Stimulated activated CD8-positive, alpha-beta memory T cell treated with anti-CD3 and anti-CD28 coated beads, Interleukin-12 subunit alpha, Interleukin-12 subunit beta, amount 100 ng/mL, for 24 hours (primary cell): ENCODE data around the gene REXO1.

Experiments used
- DNase-seq: peaks from one replicate; pipeline ENCODE4 v3.0.0-alpha.2; 2020; ENCODE audit errors: extremely low read depth

REXO1 gene

DNA sequence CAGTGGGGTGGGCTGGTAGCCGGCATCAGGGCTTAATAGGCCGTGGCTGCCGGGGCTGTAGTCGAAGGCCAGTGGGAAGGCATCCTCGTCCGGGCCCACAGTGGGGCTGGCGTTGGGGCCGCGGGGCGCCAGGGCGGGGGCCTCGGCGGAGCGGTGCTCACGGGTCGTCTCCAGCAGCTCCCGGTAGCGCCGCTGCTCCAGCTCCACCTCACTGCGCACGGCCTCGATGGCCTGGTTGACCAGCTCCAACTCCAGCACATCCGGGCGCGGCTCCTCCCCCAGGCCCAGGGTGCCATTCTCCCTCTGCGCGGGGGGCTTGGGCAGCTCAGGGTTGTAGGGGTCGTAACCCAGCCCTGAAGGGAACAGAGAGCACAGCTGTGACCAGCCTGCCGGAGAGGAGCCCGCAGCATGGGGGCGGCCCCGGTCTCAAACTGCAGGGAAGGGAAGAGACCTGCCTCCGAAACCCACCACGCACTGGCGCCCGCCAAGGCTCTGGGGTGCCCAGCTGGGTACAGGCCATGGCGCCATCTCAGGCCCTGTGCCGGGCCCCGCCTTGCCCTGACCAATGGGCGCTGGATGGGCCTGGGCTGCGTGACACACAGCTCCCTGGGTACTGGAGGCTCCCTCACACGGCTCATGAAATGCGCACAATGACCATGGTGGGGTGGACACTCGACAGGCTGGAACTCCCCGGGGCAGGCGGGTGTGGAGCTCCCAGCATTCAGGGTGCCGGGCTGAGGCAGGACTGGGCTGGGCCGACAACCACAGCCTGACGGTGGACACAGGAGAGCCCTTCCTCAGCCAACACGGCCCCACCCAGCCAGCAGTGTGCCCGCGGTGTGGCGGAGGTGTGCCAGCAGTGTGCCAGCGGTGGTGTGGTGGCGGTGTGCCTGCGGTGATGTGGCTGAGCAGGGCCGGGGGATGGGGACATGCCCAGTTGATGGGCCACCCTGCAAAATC, 19.7 kb downstream of the REXO1 start:
- no peak for DNase-seq

DNA sequence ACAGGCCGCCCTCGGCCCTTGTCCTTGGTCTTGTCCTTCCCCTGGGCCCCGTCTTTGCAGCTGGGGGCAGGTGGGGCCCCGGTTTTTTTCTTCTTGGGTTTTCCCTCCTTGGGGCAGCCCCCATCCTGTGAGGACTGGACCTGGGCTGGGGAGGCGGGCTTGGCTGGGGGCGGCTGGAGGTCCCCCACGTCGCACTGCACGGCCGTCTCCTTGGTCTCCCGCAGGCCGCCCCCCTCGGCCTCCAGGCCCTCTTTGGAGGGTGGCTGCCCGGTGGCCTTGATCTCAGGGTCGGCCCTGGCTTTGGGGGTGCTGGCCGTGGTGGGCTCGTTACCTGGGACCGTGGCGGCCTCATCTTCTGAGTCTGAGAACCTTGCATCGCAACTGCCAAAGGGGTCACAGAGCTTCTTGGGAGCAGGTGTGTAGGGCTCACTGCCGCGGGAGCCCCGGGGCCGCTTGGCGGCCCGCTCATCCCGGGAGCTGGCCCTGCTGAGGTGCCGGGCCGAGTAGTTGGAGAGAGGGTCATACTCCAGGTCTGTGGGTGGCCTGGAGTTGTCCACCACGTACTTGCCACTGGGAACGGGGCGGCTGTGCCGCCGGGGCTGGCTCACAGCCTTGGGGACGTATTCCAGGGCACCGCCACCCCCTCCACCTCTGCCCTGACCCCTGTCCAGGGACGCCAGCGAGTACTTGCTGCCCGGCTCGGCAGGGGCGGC, 20.6 kb downstream of the REXO1 start:
- no peak for DNase-seq

DNA sequence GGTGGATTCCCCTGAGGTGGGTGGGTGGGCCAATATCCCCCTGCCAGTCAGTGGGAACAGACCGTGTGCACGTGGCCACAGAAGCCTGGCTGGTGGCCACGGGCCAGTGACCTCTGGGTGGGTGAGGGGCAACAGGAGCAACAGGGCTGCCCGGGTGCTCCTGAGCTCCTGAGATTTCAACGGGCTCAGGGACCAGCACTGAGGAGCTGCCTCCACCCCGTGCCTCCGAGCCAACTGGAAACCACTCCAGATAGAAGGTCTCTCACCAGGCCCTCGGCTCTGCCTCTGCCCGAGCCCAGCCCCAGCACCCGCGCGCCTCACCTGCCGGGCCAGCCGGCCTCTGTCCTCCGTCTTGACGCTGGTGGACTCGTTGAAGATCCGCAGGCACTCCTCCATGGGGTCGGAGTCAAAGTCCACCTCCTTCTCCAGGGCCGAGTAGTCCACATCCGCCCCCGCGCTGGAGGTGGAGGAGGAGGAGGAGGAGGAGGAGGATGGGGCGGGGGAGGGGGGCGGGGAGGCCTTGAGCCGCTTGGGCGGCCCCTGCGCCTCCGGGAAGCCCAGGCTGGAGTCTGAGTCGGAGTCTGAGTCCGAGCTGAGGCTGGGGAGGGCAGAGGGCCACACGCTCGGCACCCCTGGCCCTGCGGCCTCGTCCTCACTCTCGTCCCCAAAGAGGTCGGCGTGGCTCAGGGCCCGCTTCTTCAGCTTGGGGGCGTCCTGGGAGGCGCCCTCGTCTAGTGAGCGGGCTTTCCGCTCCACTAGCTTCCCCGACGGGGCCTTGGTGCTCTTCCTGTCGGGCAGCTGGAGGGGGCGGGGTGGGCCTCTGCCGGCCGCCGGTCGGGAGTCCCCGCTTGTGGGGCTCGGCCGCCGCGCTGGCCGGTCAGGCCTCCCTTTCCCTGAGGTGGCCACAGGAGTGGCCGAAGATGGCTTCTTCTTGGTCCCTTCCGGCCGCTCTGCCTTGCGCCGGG, 21.4 kb downstream of the REXO1 start:
- DNase-seq = no peak

DNA sequence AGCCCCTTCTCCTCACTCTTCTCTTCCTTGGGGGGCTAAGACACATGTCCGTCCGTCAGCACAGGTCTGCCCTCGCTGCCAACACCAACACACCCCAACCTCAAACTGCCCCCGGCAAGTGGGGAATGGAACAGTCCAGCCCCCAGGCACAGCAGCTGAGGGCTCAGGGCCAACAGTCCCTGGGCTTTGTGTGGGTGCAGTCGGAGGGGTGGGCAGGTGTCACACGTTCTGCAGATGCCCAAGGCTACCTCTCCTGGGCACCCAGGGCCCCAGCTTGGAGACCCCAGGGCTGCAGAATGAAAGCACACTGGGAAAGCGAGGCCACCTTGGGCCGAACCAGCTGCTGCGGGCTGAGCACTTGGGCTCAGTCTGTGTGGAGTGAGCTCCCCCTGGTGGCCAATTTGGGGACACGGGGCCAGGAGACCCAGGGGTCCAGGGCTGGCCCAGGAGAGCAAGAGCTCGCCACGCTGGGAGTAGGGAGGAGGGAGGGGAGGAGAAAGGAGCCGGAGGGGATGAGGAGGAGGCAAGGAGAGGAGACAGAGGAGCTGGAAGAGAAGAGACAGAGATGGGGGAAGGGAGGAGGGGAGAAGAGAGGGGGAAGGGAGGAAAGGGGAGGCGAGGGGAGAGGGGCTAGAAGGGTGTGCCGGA, 22.2 kb downstream of the REXO1 start:
- peak; percentile 28 for DNase-seq

DNA sequence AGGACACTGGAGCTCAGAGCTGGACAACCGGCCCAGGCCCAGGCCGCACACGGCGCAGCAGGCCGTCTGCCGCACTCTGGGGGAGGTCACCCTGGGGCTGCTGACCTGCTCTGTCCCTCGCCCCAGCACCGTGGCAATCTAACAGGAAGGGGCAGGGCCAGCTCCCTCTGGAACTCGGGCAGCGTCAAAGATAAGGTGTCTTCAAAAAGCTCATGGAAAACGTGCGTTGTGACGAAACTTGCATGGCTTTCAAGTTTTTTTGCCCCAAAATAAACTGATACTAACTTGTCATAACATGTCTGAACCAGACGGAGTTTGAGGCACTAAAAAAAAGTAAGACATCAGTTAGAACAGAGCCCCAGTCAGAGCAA, 24.0 kb downstream of the REXO1 start:
- DNase-seq = no peak

DNA sequence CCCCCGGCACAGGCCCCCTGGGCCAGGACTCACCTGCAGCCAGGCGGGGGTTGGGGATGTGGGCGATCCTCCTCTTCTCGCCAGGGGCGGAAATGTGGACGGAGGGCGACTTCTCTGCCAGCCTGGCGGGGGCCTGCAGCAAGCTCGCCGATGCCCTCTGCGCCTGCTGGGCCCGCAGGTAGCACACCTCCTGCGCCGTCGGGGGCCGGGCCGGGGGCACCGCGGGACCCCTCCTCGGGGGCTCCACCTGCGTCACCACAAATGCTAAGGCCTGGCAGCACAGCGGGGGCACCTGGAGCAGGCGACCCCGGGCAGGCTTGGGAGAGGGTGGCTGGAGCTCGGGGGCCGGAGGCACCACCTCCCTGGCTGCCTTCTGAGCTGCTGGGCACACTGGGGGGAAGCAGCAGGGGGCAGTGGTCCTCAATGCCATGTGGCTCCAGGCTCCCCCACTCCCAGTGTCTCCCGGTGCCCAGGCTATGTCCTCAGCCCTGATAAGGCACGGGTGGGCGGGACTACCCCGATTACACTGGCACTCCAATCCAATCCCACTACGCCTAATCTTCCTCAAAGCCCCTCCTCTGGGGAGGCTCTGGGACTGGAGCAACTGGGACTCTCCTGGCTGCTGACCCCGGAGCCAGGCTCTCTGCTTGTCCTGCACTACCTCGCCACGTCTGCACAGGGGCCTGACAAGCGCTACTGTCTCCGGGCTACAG, 24.6 kb downstream of the REXO1 start:
- no peak for DNase-seq

DNA sequence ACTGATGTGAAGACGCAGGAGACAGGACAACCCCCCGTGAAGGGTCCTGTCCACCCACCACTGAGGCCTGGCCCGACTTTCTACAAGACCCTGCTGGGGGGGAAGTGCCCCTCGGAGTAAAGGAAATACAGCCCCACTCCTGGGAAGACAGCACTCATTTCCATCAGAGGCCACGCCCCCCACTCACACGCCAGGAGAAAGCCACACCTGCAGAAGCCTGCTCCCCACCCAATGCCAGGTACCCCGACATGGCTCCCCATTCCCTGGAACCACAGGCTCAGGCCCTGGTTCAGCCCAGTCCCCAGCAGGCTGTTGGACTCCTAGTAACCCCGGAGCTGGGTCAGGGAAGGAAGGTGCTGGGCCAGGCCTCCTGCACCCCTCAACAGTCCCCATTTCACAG, 25.3 kb downstream of the REXO1 start:
- no peak for DNase-seq

DNA sequence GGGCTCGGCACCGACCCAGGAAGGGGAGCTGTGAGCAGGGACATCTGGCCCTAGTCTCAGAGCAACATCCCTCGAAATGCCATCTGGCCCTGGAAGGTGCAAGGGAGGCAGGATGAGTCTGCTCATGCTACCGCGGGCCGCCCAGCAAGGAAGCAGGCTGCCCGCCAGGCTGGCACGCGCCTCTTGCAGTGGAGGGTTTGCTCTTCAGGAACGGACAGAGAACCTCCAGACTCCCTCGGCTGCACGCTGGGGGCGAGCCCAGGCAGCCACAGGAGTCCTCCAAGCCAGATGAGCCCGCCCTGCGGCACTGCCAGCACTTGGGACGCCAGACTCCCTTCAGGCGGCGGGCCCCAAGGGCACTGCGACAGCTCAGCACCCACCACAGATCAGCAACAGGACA, 26.1 kb downstream of the REXO1 start:
- no peak for DNase-seq

DNA sequence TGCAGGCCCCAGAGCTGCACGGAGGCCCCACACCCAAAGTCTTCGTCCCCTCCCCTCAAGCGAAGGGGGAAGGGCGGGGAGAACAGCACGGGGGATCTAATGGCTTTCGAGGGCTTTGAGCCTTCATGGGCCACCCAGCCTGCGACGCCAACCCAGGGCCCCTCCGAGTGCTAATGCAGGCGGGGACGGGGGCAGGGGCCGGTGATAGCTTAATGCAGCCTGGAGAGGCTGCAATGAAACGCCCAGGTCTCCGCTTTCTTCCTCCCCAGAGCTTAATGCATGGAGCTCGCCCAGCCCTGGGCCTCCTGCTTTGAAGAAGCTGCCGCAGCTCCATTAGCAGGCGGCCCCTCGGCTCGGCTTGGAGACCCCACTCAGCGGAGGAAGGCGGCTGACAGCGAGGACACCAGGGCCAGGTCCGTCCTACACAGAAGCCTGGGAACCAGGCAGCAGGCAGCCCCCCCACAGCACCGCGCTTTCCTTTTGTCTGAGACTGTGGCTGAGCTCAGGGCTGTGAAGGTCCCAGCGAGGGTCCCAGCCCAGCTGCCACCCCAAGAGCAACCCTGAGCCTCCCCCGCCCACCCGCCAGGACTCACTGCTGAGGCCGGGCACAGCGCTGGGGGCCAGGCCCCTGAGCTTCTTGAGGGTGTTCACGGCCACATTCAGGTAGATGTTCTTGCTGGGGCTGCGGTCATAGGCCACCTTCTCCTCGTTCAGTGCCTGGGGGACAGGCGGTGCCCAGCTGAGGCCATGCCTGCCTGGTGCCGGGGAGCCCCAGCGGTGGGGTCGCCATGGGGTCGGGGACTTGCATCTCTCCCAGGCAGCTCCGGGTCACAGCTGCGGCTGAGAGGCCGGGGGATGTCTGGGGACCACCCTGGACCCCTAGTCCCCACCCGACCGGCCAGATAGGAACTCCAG, 28.7 kb downstream of the REXO1 start:
- DNase-seq = no peak

DNA sequence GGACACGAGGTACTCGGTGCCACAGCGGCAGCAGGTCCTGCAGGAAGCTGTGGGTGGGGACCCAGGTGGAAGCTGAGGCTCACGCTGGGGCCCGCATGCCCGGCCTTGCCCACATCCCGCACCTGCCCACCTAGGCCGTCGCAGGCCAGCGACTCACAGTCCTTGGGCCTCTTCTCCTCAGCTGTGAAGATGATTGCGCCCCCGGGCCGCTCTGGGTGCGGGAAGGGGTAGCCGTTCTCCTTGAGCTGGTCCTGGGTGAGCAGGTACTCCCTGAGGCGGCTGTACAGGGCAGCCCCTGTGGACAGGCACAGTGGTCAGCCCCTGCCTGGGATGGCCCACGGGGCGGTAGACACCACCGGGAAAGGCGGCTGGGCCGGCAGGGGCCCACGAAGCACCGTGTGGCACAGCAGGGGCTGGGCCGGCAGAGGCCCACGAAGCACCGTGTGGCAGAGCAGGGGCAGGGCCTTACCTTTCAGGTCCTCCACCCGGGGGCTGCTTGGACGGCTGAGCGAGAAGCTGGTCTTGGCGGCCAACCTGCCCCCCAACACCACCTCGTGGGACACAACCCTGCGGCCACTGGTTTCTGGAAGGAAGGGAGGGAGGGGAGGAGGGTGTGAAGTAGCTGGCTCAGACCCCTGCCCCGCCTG, 29.6 kb downstream of the REXO1 start:
- DNase-seq = no peak

DNA sequence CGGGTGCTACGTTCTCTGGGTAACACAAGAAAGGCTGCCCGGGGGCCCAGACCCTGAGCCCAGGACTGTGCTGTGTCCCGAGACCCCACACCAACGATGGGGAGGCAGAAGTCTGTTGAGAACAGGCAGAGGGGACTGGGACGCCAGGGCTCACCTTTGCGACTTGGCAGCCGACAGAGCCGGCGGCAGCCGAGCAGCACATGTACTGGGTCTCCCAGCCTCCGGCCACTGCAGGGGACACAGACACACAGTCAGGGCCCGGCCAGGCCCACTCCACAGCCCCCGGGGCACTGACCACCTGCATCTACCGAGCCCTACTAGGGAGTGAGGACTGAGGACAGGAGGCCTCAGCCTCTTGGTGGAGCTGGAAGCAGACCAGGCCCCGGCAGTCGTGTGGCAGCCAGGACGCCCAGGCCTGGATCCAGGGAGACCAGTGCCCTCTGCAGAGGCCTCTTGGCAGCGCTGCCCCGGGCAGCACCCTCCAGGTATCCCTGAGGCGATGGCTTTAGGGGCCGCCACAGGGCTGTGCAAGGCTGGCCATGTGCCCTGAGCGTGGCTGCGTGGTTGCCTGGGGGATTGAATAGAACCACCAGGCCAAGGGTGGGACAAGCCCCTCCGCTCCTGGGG, 30.6 kb downstream of the REXO1 start:
- no peak for DNase-seq

DNA sequence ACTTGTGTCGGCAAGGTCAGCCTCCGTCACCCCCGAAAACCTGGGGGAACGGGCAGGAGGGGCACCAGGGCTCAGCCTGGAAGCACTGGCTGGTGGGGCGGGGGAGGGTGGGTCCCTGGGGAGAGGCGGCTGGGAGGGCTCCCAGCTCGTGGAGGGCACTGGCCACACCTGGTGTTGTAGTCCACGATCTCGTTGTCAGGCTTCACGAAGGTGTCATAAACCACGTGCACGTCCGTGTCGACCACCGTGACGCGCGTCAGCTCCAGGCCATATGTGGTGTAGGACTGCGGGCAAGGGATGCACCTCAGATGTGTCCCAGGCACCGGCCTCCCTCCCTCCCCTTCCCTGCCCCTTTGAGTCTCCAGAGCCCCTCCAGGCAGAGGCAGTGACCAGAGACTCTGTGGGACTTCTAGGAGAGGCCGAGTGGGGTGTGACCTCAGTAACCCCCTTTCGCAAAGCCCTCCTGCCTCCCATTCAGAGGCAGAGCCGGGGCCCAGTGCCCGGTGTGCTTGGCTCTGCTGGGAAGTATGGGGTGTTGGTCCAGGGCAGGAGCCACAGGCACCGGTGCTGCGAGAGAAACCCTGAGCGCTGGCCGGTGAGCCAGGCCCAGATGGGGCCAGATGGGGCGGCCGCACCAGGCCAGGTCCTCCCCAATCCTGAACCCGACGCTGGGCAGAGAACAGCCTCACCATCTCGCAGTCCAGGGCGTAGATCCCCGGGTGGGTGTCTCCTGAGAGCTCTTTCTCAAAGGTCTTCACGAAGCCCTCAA, 31.6 kb downstream of the REXO1 start:
- no peak for DNase-seq

DNA sequence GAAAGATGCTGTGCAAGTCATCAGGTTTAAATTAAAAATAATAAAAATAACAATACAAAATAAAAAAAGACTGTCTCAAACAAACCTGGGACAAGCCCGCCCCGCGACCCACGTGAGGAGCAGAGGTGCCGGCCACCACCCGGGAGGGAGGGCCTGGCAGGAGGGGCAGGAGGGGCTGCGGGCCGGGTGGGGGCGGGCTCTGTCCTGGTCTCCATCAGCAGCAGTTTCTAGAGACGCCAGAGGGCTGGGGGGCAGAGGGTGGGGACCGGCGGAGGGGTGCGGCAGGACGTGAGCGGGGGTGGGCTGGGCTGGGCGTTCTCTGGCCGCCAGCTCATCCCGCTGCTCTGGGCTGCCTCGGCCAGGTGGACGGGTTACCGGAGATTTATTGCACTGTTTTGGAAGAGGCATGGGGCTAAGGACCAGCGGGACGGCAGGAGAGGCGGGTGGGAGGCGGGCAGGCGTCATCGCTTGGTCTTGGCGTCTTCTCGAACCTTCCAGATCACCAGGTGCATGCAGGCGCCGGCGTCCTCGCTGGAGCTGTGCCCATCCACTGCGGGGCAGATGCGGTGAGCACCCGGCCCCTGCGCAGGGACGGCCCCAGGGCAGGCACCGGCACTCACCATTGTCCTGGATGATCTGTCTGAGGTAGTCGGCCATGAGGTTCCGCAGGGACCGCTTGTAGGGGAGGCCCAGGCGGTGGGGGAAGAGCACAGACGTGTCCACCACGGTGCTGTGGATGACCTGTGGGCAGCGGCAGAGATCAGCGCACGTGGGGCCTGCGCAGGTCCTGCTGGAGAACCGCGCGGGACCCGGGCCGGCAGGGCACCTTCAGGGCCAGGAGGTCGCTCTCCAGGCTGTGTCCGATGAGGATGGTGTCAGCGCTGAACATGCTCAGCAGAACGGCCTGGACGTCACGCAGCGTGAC, 32.4 kb downstream of the REXO1 start:
- no peak for DNase-seq

DNA sequence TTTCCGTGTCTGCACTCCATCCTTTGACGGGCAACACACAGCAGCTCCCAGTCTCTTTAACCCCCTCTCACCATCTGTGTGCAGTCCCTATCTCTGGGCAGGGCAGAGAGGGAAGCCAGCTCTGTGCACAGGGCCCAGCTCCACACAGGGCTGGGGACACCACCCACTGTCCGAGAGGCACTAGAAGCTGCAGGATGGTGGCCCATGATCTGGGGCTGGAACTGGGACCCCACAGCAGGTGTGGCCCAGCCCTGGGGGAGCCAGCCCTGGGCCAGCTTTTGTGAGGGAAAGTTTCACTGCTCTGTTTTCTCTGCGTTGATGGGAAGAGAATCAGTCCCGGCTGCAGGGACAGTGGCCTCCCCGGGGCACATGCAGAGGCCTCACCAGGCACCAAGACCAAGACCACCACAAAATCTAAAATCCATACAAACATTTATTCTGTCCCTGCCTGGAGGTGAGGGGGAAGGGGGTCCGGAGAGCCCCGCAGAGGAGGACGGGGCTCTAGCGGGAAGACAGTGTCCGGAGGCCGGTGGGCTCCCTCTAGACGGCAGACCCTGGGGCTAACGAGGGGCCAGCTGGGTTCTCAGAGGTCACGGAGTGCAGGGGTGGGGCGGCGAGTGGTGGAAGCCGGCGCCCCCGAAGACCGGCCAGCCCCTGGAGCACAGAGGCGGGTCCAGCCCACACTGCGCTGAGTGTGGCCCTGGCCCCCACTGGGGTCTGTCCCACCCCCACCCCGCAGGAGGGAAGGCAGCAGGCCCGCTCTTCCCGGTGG, 33.3 kb downstream of the REXO1 start:
- no peak for DNase-seq

DNA sequence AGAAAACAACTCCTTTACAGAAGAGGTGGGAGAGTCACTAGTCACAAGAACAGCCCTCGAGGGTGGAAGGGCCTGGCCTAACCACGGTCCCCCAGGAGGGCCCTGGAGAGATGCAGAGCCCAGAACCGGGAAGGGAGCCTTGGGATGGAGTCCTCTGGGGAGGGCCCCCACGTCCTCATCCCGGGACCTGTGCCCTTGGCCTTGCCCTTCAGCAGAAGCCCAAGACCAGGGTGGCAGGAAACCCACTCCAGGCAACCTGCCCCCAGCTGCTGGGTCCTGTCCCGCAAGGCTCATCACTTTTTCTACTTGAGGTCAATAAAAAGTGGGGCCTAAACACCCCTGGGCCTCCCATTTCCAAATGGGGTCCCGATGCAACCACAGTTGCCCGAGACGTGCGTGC, 33.9 kb downstream of the REXO1 start:
- no peak for DNase-seq
